ENCODE measurements around the gene ANOS1. TPM values are rescaled to one million over a fixed set of nuclear protein-coding genes. Genes with fewer than 3 reads are reported as not detected.

ANOS1 gene
- total RNA-seq, 1 experiment from 2014 or later: 0.91 TPM

GRCh38 chrX:8663325-8663724, 68.6 kb downstream of the ANOS1 start:
- H3K9me3 Mint-ChIP-seq (ENCODE audit: unreplicated experiment): no peaks in the 10 kb centered on the region

GRCh38 chrX:8657883-8658282, 74.1 kb downstream of the ANOS1 start:
- DNase-seq: no peak
- TF ChIP-seq CTCF (IDR thresholded peaks at IDR 0.05; ENCODE audit: insufficient read depth in 1 of 2, low read depth in 1 of 2, low read length in 1 of 2, severe bottlenecking in 1 of 2, unreplicated experiment in 1 of 2): no peak
- CTCF ChIA-PET: no interaction called here
- peaks cover 5% of the 10 kb centered on the region for H3K27me3 Mint-ChIP-seq (ENCODE audit: insufficient read depth, unreplicated experiment)
- no peak overlapping the region for H3K27ac Mint-ChIP-seq (ENCODE audit: unreplicated experiment)
- H3K4me1 Mint-ChIP-seq (ENCODE audit: low read depth, unreplicated experiment): no peaks in the 10 kb centered on the region
- no peaks in the 10 kb centered on the region for H3K9me3 Mint-ChIP-seq (ENCODE audit: unreplicated experiment)
- Histone ChIP-seq H3K9me3 (no peaks in the 10 kb centered on the region), H3K36me3 (ENCODE audit: control insufficient read depth, insufficient read depth, low read length) (no peaks in the 10 kb centered on the region), H3K4me3 (ENCODE audit: low read depth, low read length) (no peak overlapping the region), H3K4me1 (no peaks in the 10 kb centered on the region), H3K27me3 (replicated peaks; ENCODE audit: control insufficient read depth, insufficient read depth, low read length) (no peaks in the 10 kb centered on the region)
- no peak overlapping the region for H3K4me3 Mint-ChIP-seq (ENCODE audit: unreplicated experiment)
- H3K36me3 Mint-ChIP-seq (ENCODE audit: insufficient read depth, unreplicated experiment): no peaks in the 10 kb centered on the region
- POLR2A ChIA-PET: no interaction called here
- intact Hi-C loops (cut with micrococcal nuclease; ENCODE audit: unreplicated experiment): no loop called here
- BruUV-seq (replicated peaks): no TSS peak

More at GRCh38 chrX:8663325-8663724, 68.6 kb downstream of the ANOS1 start:
- no peak for TF ChIP-seq CTCF (IDR thresholded peaks at IDR 0.05; ENCODE audit: insufficient read depth in 1 of 2, low read depth in 1 of 2, low read length in 1 of 2, severe bottlenecking in 1 of 2, unreplicated experiment in 1 of 2)
- ChIA-PET CTCF (no interaction called here), POLR2A (no interaction called here)
- H3K27me3 ChIP-seq (replicated peaks; ENCODE audit: control insufficient read depth, insufficient read depth, low read length): no peaks in the 10 kb centered on the region
- H3K4me1 ChIP-seq: no peaks in the 10 kb centered on the region
- Mint-ChIP-seq H3K4me3 (ENCODE audit: unreplicated experiment) (no peak overlapping the region), H3K4me1 (ENCODE audit: low read depth, unreplicated experiment) (no peaks in the 10 kb centered on the region), H3K27ac (ENCODE audit: unreplicated experiment) (no peak overlapping the region), H3K27me3 (ENCODE audit: insufficient read depth, unreplicated experiment) (no peaks in the 10 kb centered on the region), H3K36me3 (ENCODE audit: insufficient read depth, unreplicated experiment) (no peaks in the 10 kb centered on the region)
- intact Hi-C loops (cut with micrococcal nuclease; ENCODE audit: unreplicated experiment): no loop called here
- no peak overlapping the region for H3K4me3 ChIP-seq (ENCODE audit: low read depth, low read length)
- H3K36me3 ChIP-seq (ENCODE audit: control insufficient read depth, insufficient read depth, low read length): no peaks in the 10 kb centered on the region
- DNase-seq: no peak
- H3K9me3 ChIP-seq: no peaks in the 10 kb centered on the region
- BruUV-seq (replicated peaks): no TSS peak

- intact Hi-C loops (cut with micrococcal nuclease; ENCODE audit: unreplicated experiment): no loop called here
- POLR2A ChIA-PET: no interaction called here
Measured at GRCh38 chrX:8653956-8654355, 78.0 kb downstream of the ANOS1 start.

More at GRCh38 chrX:8653956-8654355, 78.0 kb downstream of the ANOS1 start:
- H3K27me3 Mint-ChIP-seq (ENCODE audit: insufficient read depth, unreplicated experiment): peaks cover 7% of the 10 kb centered on the region
- no peaks in the 10 kb centered on the region for H3K27me3 ChIP-seq (replicated peaks; ENCODE audit: control insufficient read depth, insufficient read depth, low read length)
- no peak for TF ChIP-seq CTCF (IDR thresholded peaks at IDR 0.05; ENCODE audit: insufficient read depth in 1 of 2, low read depth in 1 of 2, low read length in 1 of 2, severe bottlenecking in 1 of 2, unreplicated experiment in 1 of 2)
- CTCF ChIA-PET: no interaction called here
- no TSS peak for BruUV-seq (replicated peaks)
- H3K27ac Mint-ChIP-seq (ENCODE audit: unreplicated experiment): no peak overlapping the region
- H3K4me3 Mint-ChIP-seq (ENCODE audit: unreplicated experiment): no peak overlapping the region
- no peaks in the 10 kb centered on the region for H3K36me3 Mint-ChIP-seq (ENCODE audit: insufficient read depth, unreplicated experiment)
- no peaks in the 10 kb centered on the region for H3K36me3 ChIP-seq (ENCODE audit: control insufficient read depth, insufficient read depth, low read length)
- H3K4me1 ChIP-seq: no peaks in the 10 kb centered on the region
- no peak for DNase-seq
- H3K9me3 Mint-ChIP-seq (ENCODE audit: unreplicated experiment): no peaks in the 10 kb centered on the region
- no peak overlapping the region for H3K4me3 ChIP-seq (ENCODE audit: low read depth, low read length)
- H3K4me1 Mint-ChIP-seq (ENCODE audit: low read depth, unreplicated experiment): no peaks in the 10 kb centered on the region
- H3K9me3 ChIP-seq: no peaks in the 10 kb centered on the region
